GM19455 (cell line): Measurements from ENCODE around the gene NCAPG2.

ENCODE experiments used
- ATAC-seq: cut with Tn5 transposase; IDR thresholded peaks from one replicate; pipeline ENCODE4 v1.9.1; 2021; ENCODE audit not compliant: unreplicated experiment

Gene NCAPG2

DNA sequence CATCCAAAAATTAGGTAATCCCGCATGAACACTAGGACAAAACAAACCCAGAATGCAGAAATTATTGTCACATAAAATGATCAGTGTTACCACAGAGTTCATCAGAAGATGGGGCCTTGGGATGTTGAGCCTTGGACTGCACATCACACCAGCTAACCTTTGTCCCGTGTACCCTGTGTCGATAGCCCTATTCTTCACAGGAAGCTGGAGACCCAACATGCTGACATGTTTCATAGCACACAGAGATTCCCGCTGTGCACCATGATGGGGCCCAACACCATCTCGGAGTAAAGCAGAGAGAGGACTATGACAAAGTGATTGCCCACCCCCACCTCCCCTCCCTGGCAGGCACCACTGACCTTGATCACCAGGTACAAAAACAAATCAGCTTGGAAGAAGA, 121.5 kb downstream of the NCAPG2 start:
- ATAC-seq: no peak

DNA sequence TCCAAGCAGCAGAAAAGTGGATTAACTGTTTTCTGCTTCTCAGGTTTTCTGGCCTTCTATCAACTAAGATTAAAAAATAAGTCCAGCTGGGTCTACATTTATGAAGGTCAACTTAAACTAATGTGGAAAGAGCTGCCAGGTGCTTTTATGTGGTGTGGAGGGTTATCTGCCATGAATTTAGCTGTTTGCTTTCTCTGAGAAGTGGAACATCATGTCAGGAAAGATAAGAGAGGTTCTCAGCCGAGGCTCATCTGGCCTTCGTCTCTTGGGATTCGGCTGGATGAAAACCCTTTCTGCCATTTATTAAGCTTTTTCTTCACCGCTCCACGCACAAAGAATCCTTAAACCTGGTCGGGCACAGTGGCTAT, 122.5 kb downstream of the NCAPG2 start:
- no peak for ATAC-seq

DNA sequence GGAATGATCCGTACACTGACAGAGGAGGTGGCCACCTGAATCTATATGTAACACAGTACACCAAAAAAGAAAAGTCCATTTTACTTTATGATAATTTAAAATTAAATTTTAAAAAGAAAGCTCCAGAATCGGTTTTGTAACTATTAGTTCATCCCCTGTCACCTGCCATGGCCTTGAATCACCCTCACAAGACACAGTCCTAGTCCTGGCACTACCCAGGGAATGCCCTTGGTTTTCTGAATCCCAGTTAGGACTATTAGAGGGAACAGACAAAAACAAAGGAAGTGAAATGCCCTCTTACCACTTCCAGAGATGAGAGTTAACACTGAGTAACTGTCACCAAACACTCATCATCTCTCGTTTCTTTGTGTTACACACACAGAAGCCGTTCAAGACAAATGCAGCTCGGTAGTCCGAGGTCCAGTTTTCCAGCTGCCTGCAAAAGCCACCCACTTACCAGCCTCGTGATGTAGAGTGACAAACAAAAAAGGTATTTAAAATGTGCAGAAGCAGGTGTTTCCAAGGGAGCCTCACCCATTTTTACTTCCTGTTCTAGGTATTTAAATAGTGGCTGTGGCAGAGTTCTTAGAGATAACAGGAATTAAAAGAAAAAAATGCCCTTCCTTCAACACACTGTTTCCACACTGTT, 123.0 kb downstream of the NCAPG2 start:
- no peak for ATAC-seq
